HG03565 (cell line): ENCODE results near the gene DCAF8.

Experiments
- ATAC-seq: cut with Tn5 transposase; IDR thresholded peaks from one replicate; pipeline ENCODE4 v1.9.1; 2021; ENCODE audit warnings: mild to moderate bottlenecking, moderate library complexity; ENCODE audit not compliant: unreplicated experiment

The DCAF8 gene

DNA sequence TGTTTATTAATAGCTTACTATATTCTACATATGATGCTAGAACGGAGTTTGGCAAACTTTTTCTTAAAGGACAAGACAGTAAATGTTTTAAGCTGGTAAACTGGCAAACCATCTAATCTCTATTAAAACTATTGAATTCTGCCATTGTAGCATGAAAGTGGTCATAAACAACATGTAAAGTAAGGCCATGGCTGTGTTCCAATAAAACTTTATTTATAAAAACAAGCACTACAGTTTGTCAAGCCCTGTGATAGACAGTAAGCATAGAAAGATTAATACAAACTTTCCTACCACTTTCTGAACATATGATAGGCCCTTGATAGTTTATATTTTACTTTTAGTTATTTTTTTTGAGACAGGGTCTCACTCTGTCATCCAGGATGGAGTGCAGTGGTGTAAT lies 34.8 kb downstream of the DCAF8 start:
- no peak for ATAC-seq

DNA sequence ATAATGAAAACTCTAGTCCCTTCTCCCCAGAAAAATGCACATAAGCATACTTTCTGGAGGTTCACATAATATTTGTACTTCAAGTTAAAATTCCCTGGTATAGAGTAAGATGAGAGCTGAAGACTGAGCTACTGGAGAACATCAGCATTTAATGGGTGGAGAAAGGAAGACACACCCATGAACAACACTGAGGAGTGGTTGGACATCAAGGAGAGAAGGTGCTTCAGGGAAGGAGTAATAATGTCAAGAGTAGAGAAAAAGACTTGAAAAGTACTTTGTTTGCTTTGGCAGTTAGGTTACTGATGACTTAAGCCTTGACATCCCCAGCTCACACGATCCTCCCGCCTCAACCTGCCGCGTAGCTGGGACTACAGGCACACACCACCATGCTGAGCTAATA lies 35.3 kb downstream of the DCAF8 start:
- ATAC-seq, result no peak

DNA sequence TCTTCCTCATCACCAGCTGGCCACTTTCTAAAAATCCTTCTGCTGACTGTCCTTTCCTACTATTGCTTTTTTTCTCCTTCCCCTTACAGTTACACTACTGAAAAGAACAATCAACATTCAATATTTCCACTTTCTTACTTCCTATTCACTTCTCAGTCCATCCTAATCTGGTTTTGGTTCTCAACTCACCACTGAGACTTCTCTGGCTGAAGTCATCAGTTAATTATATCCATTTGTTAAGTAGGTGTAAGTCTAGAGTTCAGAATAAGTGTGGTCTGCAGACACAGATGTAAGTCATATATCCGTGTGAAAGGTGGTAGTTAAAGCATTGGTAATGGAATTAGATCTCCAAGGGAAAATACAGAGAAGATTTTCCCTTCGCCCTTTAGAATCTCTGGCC lies 35.7 kb downstream of the DCAF8 start:
- no peak for ATAC-seq

DNA sequence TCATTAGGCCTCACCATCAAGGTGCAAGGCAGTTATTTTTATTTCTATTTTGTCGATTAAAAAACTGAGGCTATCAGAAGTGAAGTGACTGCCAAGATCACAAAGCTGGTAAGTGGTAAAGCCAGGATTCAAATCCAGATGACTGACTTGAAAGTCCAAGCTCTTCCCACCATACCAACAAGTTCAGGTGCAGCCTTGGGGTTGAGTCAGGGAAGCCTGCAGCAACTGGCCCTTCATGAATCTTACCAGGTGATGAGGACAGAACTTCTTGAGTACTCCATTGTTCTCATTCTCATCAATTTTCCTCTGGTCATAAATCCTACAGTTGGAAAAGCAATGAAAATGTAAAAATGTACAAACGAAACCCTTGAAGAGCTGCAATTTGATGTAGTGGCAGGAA lies 37.0 kb downstream of the DCAF8 start:
- no peak for ATAC-seq

DNA sequence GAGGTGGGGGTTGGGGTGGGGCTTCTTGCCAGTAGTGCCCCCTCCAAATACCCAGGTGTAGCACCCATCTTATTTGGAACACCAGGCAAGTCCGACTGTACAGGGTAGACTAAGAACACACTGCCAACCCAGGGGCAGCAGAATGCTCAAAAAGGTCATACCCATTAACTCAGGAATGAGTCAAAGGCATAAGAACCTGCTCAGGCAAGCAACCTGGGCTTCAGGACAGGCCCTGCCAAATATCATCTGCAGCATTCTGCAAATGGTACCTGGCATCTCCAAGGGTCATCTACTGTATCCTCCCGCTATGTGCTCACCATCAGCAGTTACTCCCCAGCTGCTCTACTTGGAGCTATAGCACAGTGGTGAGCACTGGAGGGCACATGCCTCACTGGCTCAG lies 37.7 kb downstream of the DCAF8 start:
- ATAC-seq, result no peak

DNA sequence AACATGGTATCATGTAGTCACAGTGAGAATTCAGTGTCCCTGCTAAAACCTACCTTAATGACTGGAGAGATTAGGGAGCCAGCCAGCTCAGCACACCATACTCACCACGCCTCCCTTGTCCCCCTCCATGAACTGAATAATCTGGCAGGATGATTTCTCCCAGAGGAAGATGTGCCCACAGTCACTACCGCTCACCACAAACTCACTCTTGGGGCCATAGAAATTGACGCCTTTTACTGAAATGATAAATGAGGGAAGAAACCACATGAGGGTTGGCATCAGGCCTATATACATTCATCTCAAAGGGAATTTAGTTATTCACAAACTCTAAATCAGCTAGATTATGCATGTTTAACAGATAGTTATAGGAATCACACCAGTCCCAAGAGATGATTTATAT lies 39.8 kb downstream of the DCAF8 start:
- no peak for ATAC-seq

DNA sequence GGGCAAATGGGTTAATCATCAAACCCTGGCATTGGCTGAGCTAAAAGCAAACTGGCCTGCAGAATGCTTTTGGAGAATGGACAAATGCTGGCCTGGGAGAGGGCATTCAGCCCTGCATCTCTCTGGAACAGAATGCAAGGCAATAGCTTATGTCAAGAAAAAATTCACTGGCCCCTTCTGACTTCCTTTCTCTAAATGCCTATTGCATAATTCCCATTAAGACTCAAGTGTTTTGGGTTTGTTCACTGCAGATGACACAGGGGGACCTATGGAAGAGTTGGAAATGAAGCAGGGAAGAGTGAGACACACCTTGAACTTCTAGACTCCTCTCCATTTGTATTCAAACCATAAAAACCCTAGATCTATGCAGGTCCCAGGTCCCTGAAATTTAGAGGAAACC lies 41.3 kb downstream of the DCAF8 start:
- ATAC-seq, result no peak

DNA sequence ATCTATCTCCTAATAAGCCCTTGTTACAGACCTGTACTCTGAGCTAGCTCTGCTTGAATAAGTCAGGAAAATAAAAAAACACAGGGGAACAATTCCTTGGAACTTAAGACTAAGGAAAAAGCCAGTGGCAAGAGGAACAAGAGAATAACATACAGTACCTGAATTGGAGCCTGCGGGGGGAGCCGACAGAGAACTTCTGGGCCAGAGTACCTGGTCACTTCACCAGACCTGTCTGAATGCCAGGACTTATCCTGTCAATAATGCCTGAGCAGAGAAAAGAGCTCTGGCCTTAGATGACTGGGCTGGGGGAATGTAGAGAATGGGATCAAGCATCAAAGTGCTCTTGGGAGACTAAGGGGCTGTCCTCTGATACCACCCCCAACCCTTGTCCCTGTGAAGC lies 42.0 kb downstream of the DCAF8 start:
- no peak for ATAC-seq

DNA sequence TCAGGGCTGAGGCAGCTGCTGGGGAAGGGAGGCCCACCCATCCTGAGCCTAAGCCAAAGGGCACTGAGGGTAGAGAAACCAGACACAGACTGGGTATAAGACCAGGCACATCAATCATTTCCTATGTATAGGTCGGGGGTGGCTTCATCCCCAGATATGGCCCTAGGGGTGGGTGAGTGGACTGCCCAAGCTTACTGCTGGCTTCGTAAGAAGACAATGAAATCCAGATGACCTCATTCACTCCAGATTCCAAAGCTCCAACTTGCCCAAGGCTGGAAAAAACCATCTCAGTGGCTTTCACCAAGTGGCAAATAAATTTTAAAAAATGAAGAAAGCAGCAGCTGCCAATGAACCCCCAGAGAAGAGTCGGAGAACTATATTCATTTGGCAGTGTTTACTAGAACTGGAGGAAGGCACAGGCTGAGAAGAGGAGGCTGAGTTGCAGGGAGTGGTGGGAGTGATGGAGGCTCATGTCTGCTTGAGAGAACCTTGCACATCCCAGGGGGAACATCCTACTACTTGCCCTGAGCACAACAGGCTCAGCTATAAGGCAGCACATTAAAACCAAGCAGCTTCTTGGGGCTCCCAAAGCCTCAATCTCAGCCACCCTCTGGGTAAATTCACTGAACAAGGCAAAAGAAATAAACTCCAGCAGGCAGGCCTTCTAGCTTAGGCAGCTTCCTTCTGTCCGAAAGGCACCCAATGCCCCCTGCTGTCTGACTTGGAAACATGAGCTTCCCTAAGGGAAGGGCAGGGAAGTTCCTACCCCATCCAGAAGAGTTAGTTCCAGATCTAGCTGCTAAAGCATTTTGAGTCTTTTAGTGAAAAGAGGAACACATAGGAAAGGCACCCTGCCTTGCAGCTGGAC lies 43.1 kb downstream of the DCAF8 start:
- ATAC-seq, result no peak

DNA sequence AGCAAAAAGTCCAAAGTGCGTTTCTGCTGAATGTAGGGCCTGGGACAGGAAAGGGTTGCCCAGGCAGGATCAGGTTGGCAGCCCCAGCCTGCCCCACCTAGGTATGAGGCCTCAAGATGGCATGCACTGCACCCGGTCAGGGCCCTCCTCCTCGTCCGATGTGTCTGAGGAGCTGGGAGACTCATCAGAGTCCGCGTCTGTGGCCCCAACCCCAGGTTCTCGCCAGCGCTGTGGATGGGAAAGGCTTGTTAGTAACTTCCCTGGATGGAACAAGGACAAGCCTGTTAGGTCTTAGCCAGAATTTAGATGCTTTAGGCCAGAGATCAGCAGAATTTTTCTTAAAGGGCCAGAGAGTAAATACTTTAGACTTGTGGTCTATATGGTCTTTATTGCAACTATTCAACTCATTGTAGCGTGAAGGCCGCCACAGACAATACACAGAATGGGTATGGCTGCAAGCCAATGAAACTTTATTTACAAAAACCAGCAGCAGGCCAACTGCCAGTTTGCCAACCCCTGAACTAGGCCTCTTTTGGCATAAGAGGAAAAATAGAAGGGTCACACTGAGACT lies 44.8 kb downstream of the DCAF8 start:
- ATAC-seq, result no peak

DNA sequence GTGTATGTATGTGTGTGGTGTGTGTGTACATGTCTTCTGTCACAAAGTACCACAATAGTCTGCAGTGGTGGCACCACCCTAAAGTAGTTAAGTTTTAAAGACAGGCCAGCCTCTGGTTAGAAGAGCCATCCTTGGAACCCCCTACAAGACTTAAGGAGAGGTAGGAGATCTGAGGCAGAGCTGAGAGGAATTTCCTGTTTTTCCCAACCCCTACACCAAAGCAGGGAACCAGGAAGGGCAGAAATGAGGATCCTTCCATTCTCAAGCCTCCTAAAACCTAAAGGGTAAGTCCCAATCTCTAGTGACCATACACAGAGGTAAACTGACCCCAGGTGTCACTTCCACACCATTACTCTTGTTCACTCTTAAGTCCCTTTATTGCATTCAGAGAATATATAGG lies 46.0 kb downstream of the DCAF8 start:
- no peak for ATAC-seq

DNA sequence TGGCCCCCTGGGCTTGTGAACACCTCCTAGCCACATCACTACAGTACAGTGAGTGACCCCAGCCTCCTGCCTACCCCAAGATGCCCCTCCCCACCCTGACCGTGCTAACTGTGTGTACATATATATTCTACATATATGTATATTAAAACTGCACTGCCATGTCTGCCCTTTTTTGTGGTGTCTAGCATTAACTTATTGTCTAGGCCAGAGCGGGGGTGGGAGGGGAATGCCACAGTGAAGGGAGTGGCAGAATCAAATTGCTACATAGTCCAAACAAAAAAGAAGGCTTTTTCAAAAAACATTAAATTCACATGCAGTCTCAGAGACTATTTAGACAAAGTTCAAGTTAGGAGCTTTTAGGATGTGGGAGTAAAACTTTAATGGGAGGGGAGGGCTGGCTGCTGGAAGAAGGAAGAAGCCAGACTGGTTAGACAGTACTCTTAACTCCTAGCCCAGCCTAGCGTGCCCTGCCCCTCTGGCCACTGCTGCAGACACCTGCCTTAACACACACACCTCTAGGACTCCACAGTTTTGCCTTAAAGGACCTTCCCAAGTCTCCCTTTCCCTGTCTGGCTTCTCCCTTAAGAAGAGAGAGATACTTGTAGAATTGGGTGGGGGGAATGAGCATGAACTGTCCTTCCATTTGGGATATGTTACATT lies 47.7 kb downstream of the DCAF8 start:
- no peak for ATAC-seq

DNA sequence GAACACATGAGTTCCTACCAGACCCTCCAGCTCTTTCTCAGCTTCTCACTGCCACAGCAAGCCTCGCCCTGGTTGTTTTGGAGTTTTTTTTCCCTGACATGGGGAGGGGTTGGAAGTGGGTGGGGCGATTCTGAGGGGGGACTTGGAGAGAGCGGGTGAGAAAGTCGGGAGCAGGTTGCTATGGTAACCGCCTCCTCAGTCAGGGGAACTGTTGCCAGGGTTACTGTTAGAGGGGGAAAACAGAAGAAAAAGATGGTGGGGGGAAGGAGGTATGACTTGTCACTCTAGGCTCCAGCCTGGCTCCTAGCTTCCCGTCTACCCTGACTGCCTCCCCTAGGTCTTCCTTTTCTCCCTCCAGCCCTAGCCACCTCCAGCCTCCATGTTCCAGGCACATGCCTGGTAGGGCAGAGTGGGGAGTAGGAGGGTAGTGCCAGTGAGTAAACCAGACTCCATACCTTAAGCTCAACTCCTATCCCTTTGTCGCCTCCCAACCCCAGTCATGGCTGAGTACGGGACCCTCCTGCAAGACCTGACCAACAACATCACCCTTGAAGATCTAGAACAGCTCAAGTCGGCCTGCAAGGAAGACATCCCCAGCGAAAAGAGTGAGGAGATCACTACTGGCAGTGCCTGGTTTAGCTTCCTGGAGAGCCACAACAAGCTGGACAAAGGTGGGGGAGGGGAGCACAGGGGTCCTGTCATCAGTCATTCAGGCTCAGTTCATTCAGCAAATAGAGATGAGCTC lies 51.1 kb downstream of the DCAF8 start:
- ATAC-seq, result no peak

DNA sequence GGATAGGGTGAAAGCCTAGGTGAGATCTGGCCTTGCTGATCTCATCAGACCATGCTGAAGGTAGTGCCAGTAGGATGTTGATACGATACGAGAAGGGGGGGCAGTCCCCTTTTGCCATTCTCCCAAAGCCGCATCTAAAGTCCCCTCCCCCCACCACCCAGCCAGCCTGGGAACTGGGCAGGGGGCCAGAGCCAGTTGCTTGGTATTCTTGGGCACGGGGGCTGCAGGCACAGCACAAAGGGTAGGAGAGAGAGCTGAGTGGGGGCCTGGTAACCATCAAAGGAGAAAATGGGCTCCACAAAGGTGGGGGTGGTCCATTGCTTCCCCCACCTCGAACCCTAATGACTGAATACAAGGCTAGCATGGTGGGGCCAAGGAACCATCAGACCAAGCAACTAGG lies 51.8 kb downstream of the DCAF8 start:
- no peak for ATAC-seq

DNA sequence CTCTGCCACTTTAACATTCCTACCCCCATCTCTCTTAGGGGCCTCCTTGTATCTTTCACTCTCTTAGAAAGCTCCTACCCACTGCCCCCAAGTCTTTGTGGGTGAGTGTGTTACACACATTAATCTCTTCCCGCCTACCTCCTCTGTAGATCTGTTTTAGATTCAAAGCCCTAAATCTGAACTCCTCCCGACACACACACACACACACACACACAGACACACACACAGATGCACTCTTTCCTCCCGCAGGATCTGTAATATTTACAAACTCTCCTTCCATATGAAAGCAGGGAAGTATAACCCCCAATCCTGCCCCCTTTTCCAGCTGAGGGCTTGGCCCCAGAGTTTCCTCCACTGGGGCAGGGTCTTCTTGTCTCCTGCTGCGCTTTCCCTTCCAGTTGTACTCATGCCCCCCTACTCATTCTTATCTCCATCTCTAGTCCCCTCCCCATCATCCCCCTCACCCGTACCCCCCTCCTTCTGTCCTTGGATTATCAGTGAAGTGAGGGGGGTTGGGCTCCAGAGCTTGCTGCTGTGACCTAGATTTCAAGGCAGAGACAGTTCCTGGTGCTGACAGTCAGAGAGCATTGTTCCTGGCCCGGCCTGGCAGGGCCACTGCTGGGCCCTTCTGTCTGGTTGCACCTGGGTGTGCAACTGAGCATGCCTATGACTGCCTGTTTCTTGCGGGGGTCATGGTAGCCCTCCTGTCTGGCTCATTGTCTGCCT lies 52.9 kb downstream of the DCAF8 start:
- ATAC-seq, result no peak

DNA sequence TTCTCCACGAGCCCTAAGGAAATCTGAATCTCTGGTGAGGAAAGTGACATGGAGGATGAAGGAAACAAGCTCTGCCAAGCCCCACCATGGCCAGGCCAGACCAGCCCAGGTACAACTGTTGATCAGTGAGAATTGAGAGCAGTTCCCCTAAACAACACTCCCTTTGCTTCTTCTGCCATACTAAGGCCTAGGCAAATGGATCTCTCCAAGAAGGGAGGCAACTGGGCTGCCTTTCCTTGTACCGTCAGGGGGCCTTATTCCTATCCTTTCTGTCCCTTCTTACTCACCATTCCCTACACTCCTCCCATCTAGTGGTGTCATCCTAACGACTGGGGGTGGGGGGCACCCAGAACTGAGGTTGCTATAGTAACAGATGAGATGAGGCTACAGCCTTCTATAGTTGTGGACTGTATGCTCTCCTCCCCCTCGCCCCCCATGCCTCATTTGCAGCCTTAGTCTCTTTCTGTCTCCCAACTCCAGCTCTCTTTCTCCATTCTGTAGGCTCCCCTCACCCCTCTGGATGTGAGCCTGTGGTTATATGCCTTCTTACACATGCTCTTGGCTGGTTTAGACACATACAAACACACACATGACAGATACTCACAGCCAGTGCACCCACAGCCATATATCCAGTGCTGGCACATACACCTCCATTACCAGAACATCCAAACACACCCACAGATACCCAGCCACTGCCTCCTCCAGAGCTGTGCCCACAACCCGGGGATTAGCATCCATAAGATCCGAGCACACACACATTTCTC lies 53.6 kb downstream of the DCAF8 start:
- ATAC-seq, result no peak

DNA sequence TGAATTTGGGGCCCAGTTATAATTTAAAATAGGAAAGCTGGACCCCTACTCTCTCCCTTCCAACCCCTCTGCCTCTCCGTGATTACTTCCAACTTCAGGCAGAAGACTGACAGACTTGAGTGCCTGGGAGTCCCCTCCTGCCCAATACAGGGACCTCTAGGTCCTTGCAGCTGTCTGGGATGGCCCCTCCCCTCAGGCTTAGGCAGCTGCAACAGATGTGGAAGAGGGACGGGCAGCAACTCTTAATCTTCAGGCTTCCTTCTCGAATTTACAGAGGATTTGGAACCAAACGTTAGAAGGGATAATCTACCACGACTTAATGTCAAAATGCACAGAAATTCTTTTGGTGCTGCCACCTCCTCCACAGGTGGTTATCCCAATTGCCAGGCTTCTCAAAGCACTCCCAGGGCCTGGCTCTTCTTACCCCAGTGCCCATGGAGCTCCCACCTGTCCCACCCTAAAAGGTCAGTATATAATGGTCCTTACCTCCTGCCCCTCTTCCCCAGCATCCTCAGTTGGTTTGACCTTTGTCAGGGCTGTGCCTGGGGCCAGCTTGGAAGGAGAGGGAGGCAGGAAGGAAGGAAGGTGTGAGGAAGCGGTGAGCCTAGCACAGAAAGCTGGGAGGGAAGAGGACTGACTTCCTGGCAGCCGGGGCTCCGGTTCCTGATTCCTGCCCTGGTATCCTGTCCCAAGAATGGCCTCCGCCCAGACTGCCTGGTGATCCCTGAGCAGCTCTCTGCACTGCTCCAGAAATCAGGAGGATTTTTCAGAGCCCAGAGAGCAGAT lies 54.4 kb downstream of the DCAF8 start:
- ATAC-seq, result no peak

DNA sequence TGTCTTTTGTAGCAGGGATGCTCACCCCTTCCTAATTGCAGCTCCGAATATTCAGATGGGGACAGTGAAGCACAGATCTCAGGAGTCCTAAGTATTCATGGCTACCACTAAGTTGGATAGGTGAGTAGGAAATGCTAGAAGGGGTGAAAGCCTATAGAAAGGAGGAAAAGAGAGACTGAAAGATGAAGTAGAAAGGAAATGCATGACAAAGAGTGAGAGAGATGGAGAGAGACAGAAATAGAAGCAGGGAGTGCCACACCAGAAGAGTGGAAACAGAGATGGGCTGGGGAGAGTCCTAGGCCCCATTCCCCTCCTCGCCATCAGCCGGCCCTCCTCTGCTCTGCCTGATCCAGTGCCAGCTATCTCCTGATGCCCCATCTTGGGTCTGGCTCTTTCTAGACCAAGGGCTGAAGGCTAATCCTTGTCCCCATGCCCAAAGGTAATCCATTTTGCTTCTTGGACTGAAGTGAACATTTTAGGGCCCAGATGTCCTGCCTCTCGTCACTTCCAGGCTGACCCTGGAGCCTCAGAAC lies 55.2 kb downstream of the DCAF8 start:
- no peak for ATAC-seq
